Bronchial epithelial cell (primary cell): ENCODE results near the gene SLC13A1. TPM values are rescaled to one million over a fixed set of nuclear protein-coding genes. Genes with fewer than 3 reads are reported as not detected.

Experiments used
- DNase-seq: peaks from one replicate; pipeline ENCODE4 v3.0.0-alpha.2; 2010; ENCODE audit warnings: low read depth
- FAIRE-seq: peaks from 2 replicates; lab custom pipeline; 2011; peaks lifted over from hg19 to GRCh38; lab: Jason Lieb, UNC
- H3K27me3 ChIP-seq: 2 replicates; pipeline ENCODE4 v1.5.1; 2011; ENCODE audit warnings: low read length; ENCODE audit not compliant: control insufficient read depth, insufficient read depth
- H3K36me3 ChIP-seq: 2 replicates; pipeline ENCODE4 v1.5.1; 2011; ENCODE audit warnings: low read length; ENCODE audit not compliant: control insufficient read depth, insufficient read depth
- H3K4me3 ChIP-seq: 2 replicates; pipeline ENCODE4 v1.5.1; 2011; ENCODE audit warnings: mild to moderate bottlenecking, low read depth, low read length, control low read depth
- total RNA-seq: library from RNA; depleted of rRNA; stranded (reverse); fragments of >200 nt; gene quantifications from 2 replicates; pipeline ENCODE4 v1.2.1, GENCODE V29; 2014
- TF ChIP-seq, protein P1 (sequence below): IDR thresholded peaks from 2 replicates; pipeline ENCODE4 v1.5.1; 2011; ENCODE audit warnings: mild to moderate bottlenecking, moderate library complexity, low read length, control low read depth, inconsistent platforms; ENCODE audit not compliant: insufficient read depth, severe bottlenecking

The SLC13A1 gene
- total RNA-seq, 1 donor from 2014 or later, result not detected

DNA sequence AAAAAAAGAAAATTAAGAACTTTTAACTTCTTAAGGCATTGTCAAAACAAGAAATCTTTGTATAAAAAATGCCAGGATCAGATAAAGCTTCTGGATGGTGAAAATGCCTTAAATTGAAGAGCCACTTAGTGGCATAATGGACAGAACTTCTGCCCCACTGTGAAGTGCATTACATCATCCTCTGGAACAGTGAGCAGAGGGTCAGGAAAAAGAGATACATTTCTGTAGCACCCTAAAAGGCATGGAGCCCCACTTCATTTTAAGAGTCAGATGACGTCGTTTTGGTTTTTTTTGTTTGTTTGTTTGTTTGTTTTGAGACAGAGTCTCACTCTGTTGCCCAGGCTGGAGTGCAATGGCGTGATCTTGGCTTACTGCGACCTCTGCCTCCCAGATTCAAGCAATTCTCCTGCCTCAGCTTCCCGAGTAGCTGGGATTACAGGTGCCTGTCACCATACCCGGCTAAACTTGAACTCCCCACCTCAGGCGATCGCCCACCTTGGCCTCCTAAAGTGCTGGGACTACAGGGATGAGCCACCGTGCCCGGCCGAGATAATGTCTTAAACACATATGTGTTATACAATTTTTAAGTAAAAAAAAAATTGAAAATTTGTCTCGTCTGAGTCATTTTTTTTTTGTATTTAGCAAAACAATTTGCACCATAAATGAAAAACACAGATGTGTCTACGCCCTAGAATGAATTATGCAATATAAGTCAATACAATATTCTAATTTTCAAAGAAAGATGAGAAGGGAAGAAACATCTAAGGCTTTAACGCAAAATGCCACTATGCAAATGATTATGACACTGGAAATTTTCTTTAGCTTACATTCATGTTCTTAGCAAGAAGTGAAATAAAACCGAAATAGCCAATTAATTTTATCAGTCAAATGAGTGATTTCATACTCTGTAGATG, 29.2 kb downstream of the SLC13A1 start:
- Histone ChIP-seq H3K36me3 (no peaks in the 10 kb centered on the region), H3K4me3 (no peak overlapping the region), H3K27me3 (no peaks in the 10 kb centered on the region)
- DNase-seq (no peak), FAIRE-seq (no peak)
- TF ChIP-seq, protein P1, sequence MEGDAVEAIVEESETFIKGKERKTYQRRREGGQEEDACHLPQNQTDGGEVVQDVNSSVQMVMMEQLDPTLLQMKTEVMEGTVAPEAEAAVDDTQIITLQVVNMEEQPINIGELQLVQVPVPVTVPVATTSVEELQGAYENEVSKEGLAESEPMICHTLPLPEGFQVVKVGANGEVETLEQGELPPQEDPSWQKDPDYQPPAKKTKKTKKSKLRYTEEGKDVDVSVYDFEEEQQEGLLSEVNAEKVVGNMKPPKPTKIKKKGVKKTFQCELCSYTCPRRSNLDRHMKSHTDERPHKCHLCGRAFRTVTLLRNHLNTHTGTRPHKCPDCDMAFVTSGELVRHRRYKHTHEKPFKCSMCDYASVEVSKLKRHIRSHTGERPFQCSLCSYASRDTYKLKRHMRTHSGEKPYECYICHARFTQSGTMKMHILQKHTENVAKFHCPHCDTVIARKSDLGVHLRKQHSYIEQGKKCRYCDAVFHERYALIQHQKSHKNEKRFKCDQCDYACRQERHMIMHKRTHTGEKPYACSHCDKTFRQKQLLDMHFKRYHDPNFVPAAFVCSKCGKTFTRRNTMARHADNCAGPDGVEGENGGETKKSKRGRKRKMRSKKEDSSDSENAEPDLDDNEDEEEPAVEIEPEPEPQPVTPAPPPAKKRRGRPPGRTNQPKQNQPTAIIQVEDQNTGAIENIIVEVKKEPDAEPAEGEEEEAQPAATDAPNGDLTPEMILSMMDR, result no peak

DNA sequence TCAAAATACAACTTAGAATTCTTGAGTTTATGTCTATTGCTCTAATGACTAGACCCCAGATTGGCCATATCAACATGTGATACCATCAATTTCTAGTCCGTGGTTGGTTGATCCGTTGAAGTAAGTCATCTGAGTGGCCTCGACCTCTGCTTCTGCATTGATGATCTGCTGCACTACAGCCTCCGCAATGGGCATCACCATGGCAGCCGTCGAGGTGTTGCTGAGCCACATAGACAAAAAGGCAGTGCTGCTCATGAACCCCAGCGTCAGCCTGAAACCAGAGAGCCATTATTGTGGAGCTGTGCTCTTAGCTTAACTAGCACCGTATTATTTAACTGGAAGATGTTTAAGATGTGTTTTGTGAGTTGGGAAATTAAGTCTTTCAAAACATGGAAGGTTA, 30.7 kb downstream of the SLC13A1 start:
- TF ChIP-seq, protein P1, result no peak
- FAIRE-seq, result no peak
- DNase-seq, result no peak

DNA sequence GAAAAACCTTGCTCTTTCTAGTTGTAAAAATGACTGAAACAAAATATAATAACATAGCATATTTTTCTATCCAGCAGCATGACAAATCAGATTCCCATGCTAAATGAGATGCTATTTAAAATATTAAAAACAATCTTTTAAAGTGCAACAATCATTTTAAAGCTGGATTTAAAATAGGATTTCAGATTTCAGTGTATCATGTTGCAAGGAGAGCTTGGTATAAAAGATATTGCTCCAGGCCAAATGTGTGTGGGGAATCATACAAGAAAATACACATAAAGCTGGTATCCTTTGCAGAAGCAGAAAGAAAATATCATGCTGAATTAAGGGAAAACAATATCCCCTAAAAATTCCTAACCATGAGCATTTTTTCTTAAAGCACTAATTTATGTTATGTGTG, 42.2 kb downstream of the SLC13A1 start:
- Histone ChIP-seq H3K36me3 (no peaks in the 10 kb centered on the region), H3K4me3 (no peak overlapping the region), H3K27me3 (no peaks in the 10 kb centered on the region)
- FAIRE-seq (no peak), DNase-seq (no peak)
- TF ChIP-seq, protein P1, result no peak

More for the DNA sequence above, 30.7 kb downstream of the SLC13A1 start:
- no peaks in the 10 kb centered on the region for H3K27me3 ChIP-seq
- no peak overlapping the region for H3K4me3 ChIP-seq
- no peaks in the 10 kb centered on the region for H3K36me3 ChIP-seq

DNA sequence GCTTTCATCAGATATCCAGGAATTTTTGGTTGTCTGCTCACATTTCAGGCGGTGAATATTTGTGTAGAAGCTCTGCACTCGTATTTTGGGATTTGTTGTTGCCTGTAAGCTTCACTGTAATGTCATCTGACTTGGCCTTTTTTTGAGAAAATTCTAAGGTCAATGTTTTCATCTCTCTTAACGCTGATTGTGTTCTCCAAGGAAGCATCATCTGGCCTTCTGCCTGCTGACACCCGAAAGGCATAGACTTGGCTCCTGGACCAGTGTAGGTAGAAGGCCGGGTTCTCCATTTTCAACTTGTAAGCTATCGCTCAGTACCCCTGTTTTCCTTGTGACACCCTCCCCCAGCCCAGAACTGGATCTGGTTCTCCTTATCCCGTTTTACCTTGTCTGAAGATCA, 44.2 kb downstream of the SLC13A1 start:
- FAIRE-seq, result no peak
- H3K27me3 ChIP-seq, result no peaks in the 10 kb centered on the region

DNA sequence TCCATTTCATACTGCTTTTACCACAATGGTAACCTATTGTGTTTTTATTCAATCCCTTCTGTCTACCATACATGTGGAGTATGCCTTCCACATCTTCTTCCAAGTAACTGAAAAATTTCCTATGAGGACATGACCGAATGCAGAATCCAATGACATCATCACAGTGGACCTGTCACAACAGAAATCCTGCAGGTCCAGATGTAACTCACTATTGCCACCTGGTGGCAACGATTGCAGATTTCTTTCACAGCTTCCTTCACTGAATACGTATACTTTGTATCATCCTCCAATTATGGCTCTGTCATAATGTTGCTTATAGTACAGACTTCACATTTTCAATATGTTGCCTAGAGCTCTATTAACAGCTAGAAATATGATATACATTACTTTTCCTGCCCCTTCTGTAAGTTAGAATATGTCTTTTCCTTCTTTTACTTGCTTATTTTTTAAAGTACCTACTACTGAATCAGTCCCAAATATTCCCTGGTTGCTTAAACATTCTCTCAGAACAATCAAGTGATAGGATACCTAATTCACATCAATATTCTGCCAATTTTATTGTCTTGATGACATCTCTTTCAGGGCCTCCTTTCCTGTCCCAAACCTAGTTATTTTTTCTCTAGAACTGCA, 45.4 kb downstream of the SLC13A1 start:
- Histone ChIP-seq H3K36me3 (no peaks in the 10 kb centered on the region), H3K4me3 (no peak overlapping the region), H3K27me3 (no peaks in the 10 kb centered on the region)
- DNase-seq (peak; percentile 91), FAIRE-seq (peak; percentile 98)
- TF ChIP-seq, protein P1, result peak; percentile 73

More for the DNA sequence above, 44.2 kb downstream of the SLC13A1 start:
- no peak for DNase-seq
- no peak overlapping the region for H3K4me3 ChIP-seq
- no peaks in the 10 kb centered on the region for H3K36me3 ChIP-seq
- TF ChIP-seq, protein P1, result no peak
